Hepatocyte (in vitro differentiated cells): ENCODE data around the gene EML6. TPM values are rescaled to one million over a fixed set of nuclear protein-coding genes. Genes with fewer than 3 reads are reported as not detected.

ENCODE experiments used
- DNase-seq: peaks from one replicate; pipeline ENCODE4 v3.0.0-alpha.2; 2016; ENCODE audit warnings: low spot score
- H2AFZ ChIP-seq: fragments of 200-600 bp; sonication (generic); 2 replicates; pipeline ENCODE4 v1.6.0; 2016; ENCODE audit warnings: antibody characterized with exemption, mild to moderate bottlenecking
- H3K27ac ChIP-seq: fragments of 200-600 bp; sonication (generic); 2 replicates; pipeline ENCODE4 v1.5.1; 2016; ENCODE audit warnings: mild to moderate bottlenecking
- H3K27me3 ChIP-seq: fragments of 200-600 bp; sonication (generic); 2 replicates; pipeline ENCODE4 v1.6.1; 2016
- H3K36me3 ChIP-seq: fragments of 200-600 bp; sonication (generic); replicated peaks from 2 replicates; pipeline ENCODE4 v1.5.1; 2016; ENCODE audit warnings: low read depth; ENCODE audit not compliant: insufficient read depth
- H3K4me1 ChIP-seq: fragments of 200-600 bp; sonication (generic); 2 replicates; pipeline ENCODE4 v1.5.1; 2016; ENCODE audit warnings: mild to moderate bottlenecking, moderate library complexity; ENCODE audit not compliant: insufficient read depth
- H3K4me2 ChIP-seq: fragments of 200-600 bp; sonication (generic); 2 replicates; pipeline ENCODE4 v1.6.0; 2016
- H3K4me3 ChIP-seq: fragments of 200-600 bp; sonication (generic); 2 replicates; pipeline ENCODE4 v1.5.1; 2016; ENCODE audit warnings: mild to moderate bottlenecking
- H3K79me2 ChIP-seq: fragments of 200-600 bp; sonication (generic); 2 replicates; pipeline ENCODE4 v1.6.0; 2017; ENCODE audit warnings: mild to moderate bottlenecking
- H3K9me2 ChIP-seq: fragments of 200-600 bp; sonication (generic); replicated peaks from 2 replicates; pipeline ENCODE4 v1.6.0; 2017; ENCODE audit warnings: mild to moderate bottlenecking; ENCODE audit not compliant: insufficient read depth
- H3K9me3 ChIP-seq: fragments of 200-600 bp; sonication (generic); 2 replicates; pipeline ENCODE4 v1.5.1; 2016; ENCODE audit warnings: low read depth, mild to moderate bottlenecking
- H4K20me1 ChIP-seq: fragments of 200-600 bp; sonication (generic); 2 replicates; pipeline ENCODE4 v1.6.0; 2016; ENCODE audit warnings: mild to moderate bottlenecking; ENCODE audit not compliant: insufficient read depth, poor library complexity, severe bottlenecking
- EZH2 ChIP-seq: fragments of 200-600 bp; sonication (generic); IDR thresholded peaks from 2 replicates; pipeline ENCODE4 v1.6.1; 2016; ENCODE audit warnings: antibody characterized with exemption, mild to moderate bottlenecking, borderline replicate concordance
- EZH2phosphoT487 ChIP-seq: fragments of 200-600 bp; sonication (generic); IDR thresholded peaks from one replicate; pipeline ENCODE4 v1.6.1; 2018; ENCODE audit warnings: antibody characterized with exemption, mild to moderate bottlenecking, low read depth, moderate library complexity; ENCODE audit not compliant: unreplicated experiment, severe bottlenecking
- WGBS: methylation state at CpG from one replicate; pipeline ENCODE4 v1.1.6; 2016; ENCODE audit warnings: low lambda C conversion rate; ENCODE audit errors: missing lambda C conversion rate; 5-methylcytosine and 5-hydroxymethylcytosine counted together
- polyA plus RNA-seq: library from polyadenylated mRNA; unstranded; fragments of >200 nt; fragmentation: Nextera tagmentation; extraction: Ambion mirVana; gene quantifications from 2 replicates; pipeline ENCODE4 v1.2.1, GENCODE V29; 2016
- total RNA-seq: library from RNA; depleted of rRNA; stranded (reverse); fragments of >200 nt; gene quantifications from 2 replicates; pipeline ENCODE4 v1.2.3, GENCODE V29; 2014
- TF ChIP-seq, protein P1 (sequence below): fragments of 200-600 bp; sonication (generic); IDR thresholded peaks from 2 replicates; pipeline ENCODE4 v1.5.1; 2016; ENCODE audit warnings: antibody characterized with exemption, mild to moderate bottlenecking; ENCODE audit not compliant: poor library complexity

The EML6 gene
- total and polyA plus RNA-seq, 2 experiments from 2014 or later: 1.9 to 4.0 TPM

DNA sequence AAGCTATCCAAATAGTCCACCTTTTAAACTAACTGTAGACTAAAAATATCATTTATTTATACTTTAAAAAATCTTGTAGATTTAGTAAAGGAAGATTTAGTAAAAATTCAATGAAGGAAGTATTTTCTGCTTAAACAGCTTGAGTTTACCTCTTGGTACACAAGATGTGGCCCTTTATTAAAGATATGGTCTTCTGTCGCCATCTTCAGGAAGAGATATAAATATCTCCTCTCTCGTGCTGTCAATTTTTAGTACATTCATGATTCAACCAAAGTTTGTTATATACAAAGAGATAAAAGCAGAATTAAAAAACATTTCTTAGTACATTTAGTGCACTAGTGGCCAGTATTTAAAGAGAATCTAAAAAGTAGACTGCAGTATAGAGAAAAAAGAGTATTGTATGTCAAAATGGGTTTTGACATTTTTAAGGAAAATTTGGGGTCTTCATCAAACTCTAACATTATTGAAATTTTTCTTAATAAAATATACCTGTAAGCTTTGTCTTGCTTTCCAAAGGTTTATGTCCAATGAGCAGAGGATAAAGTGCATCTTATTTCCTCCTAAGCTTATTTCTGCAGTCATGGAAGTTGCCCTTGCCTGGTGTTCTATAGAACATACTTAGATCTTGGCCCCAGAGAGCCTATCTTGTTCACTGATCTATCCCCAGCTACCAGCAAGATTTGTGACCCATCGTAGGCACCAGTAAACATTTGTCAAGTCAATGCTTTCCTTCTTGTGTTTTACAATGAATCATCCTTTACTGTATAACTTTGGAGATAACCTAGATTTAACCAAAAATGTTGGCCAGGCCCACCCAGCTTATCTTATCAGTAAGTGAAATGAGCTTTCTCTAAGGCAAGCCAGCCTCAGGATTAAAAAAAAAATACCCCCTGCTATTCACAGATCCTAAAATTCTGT is 18.5 kb upstream of the EML6 start:
- TF ChIP-seq, protein P1, sequence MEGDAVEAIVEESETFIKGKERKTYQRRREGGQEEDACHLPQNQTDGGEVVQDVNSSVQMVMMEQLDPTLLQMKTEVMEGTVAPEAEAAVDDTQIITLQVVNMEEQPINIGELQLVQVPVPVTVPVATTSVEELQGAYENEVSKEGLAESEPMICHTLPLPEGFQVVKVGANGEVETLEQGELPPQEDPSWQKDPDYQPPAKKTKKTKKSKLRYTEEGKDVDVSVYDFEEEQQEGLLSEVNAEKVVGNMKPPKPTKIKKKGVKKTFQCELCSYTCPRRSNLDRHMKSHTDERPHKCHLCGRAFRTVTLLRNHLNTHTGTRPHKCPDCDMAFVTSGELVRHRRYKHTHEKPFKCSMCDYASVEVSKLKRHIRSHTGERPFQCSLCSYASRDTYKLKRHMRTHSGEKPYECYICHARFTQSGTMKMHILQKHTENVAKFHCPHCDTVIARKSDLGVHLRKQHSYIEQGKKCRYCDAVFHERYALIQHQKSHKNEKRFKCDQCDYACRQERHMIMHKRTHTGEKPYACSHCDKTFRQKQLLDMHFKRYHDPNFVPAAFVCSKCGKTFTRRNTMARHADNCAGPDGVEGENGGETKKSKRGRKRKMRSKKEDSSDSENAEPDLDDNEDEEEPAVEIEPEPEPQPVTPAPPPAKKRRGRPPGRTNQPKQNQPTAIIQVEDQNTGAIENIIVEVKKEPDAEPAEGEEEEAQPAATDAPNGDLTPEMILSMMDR: peak; percentile 73
- no peak for TF ChIP-seq EZH2
- Histone ChIP-seq H3K4me3 (no peak overlapping the region), H2AFZ (no peak overlapping the region), H3K9me2 (no peaks in the 10 kb centered on the region), H3K4me1 (peaks cover 7% of the 10 kb centered on the region), H3K9me3 (no peaks in the 10 kb centered on the region), H3K4me2 (no peak overlapping the region), H4K20me1 (no peaks in the 10 kb centered on the region), H3K27ac (no peak overlapping the region), H3K79me2 (no peaks in the 10 kb centered on the region), H3K27me3 (no peaks in the 10 kb centered on the region), H3K36me3 (no peaks in the 10 kb centered on the region)
- peak; percentile 64 for DNase-seq
- WGBS: 4% methylated on average over 3 of the region's 3 CpGs

DNA sequence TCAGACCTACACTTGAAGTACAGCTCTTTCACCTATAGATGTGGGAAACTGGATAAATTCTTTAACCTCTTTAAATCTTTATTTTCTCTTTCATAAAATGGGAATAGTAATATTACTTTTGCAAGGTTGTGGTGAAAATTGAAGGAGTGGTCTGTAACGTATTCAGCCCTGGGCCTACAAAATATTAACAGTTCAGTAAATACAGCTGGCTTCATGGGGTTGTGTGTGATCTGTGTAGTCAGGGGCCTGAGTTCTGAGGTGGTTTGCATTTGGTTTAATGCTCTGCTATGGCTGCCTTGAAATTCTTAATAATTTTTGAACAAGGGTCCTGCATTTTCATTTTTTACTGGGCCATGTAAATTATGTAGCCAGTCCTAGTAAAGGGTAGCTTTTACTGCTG is 16.8 kb upstream of the EML6 start:
- Histone ChIP-seq H3K27me3 (no peaks in the 10 kb centered on the region), H3K4me1 (peaks cover 7% of the 10 kb centered on the region), H4K20me1 (no peaks in the 10 kb centered on the region), H3K79me2 (no peaks in the 10 kb centered on the region), H3K4me2 (no peak overlapping the region), H3K27ac (no peak overlapping the region), H3K9me2 (no peaks in the 10 kb centered on the region), H3K9me3 (no peaks in the 10 kb centered on the region), H3K36me3 (no peaks in the 10 kb centered on the region), H2AFZ (no peak overlapping the region), H3K4me3 (no peak overlapping the region)
- TF ChIP-seq EZH2 (no peak), EZH2phosphoT487 (no peak)
- TF ChIP-seq, protein P1: no peak
- WGBS: 67% methylated on average over 1 of the region's 1 CpG
- no peak for DNase-seq

DNA sequence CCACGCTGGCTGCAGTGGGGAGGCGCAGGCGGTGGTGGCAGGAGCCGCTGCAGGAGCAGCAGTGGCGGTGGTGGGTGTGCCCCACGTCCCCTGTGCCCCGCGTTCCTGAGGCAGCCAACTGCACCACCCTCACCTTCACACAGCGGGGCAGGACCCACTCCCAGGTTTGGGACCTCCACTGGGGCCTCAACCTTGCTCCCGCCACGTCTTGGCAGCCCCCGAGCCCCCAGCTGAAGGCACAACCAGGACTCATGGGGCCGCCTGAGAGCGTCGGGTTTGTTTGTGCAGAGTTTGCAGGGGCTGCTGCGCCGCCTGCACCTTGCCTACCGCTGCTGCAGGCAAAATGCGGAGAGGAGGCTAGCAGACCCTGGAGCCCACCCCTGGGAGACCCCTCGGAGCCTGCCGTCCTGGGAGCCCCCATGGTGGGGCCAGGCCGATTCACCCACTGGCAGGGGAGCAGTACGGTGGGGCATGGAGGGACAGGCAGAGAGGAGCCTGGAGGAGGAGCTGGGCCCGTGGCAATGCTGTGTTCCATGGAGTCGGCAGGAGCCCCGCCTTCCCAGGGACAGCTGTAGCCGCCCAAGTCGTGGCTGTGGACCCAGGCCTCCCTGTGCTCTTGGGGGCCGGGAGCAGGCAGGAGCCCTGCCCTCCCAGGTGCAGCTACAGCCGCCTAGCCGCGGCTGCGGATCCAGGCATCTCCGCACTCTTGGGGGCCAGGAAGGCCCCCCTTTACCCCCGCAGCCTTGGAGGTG is 14.7 kb upstream of the EML6 start:
- TF ChIP-seq EZH2: no peak
- no peak for TF ChIP-seq EZH2phosphoT487
- TF ChIP-seq, protein P1: no peak
- no peaks in the 10 kb centered on the region for H3K36me3 ChIP-seq
- WGBS: 39% methylated on average over 35 of the region's 35 CpGs
- no peaks in the 10 kb centered on the region for H3K9me3 ChIP-seq
- no peaks in the 10 kb centered on the region for H4K20me1 ChIP-seq
- H3K4me2 ChIP-seq: peak overlapping the region; percentile 76
- no peak overlapping the region for H3K27ac ChIP-seq
- peak; percentile 51 for DNase-seq
- peaks cover 7% of the 10 kb centered on the region for H3K4me1 ChIP-seq
- no peaks in the 10 kb centered on the region for H3K27me3 ChIP-seq
- no peaks in the 10 kb centered on the region for H3K9me2 ChIP-seq
- H3K4me3 ChIP-seq: no peak overlapping the region
- peak overlapping the region; percentile 57 for H2AFZ ChIP-seq
- no peaks in the 10 kb centered on the region for H3K79me2 ChIP-seq
